ENCODE data around the gene BRSK2. TPM values are rescaled to one million over a fixed set of nuclear protein-coding genes. Genes with fewer than 3 reads are reported as not detected.
"Not testable (repeated sequence)": the region's sequence is repeated elsewhere in the genome, so short reads cannot be mapped to it uniquely, and the experiment has no call there.

The BRSK2 gene
- total and polyA plus RNA-seq, 5 donors: 0.61 to 2.3 (median 2.1) TPM

DNA sequence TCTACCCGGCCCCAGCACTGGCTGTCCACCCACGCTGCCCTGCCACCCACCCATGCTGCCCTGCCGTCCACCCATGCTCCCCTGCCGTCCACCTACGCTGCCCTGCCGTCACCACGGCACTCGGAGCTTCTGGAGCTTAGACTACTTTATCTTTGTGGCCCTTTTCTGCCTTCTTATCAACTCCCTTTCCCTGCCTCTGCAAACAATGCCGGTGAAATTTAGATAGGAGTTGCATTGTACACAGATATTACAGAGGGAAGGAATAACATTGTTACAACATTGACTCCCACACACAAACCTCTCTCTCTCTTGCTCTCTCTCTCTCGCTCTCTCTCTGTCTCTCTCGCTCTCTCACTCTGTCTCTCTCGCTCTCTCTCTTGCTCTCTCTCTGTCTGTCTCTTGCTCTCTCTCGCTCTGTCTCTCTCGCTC lies 33.7 kb upstream of the BRSK2 start:
- intact Hi-C loops (cut with DNase I): no loop called here
- Histone ChIP-seq H3K27ac (ENCODE audit: low read length) (no peak overlapping the region), H3K4me1 (ENCODE audit: control insufficient read depth, insufficient read depth, low read length) (no peaks in the 10 kb centered on the region), H3K27me3 (ENCODE audit: control insufficient read depth, insufficient read depth) (no peaks in the 10 kb centered on the region), H3K9me3 (ENCODE audit: control insufficient read depth, low read length) (no peaks in the 10 kb centered on the region), H3K4me3 (ENCODE audit: low read length) (no peak overlapping the region)
- ATAC-seq: no peak
- DNase-seq: no peak
- WGBS: 32% methylated on average over 14 of the region's 14 CpGs

DNA sequence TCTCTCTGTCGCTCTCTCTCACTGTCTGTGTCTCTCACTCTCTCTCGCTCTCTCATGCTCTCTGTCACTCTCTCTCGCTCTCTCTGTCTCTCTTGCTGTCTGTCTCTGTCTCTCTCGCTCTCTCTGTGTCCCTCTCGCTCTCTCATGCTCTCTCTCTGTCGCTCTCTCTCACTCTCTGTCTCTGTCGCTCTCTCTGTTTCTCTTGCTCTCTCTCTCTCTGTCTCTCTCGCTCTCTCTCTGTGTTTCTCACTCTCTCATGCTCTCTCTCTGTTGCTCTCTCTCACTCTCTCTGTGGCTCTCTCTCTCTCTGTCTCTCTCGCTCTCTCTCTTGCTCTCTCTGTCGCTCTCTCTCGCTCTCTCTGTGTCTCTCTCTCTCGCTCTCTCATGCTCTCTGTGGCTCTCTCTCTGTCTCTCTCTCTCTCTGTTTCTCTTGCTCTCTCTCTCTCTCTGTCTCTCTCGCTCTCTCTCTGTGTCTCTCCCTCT lies 33.2 kb upstream of the BRSK2 start:
- Histone ChIP-seq H3K4me3 (ENCODE audit: low read length) (no peak overlapping the region), H3K27ac (ENCODE audit: low read length) (no peak overlapping the region), H3K4me1 (ENCODE audit: control insufficient read depth, insufficient read depth, low read length) (no peaks in the 10 kb centered on the region), H3K27me3 (ENCODE audit: control insufficient read depth, insufficient read depth) (no peaks in the 10 kb centered on the region), H3K9me3 (ENCODE audit: control insufficient read depth, low read length) (no peaks in the 10 kb centered on the region)
- 85% methylated on average over 13 of the region's 13 CpGs for WGBS
- intact Hi-C loops (cut with DNase I): no loop called here
- no peak for ATAC-seq
- DNase-seq: no peak

DNA sequence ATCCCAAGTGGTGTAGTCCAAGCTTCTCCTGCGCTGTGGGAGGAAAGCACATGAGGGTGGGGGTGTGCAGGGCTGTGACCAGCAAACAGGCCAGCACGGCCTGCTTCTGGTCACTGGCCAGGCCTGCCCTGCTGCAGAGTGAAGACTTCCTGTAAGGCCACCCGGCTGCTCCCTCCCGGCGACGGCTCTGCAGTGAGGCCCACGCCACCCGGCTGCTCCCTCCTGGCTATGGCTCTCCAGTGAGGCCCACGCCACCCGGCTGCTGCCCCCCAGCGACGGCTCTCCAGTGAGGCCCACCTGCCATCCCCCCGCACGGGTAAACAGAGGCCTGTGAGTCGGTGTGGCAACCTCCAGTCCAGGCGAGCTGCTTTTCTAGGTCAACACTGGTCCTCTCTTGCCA lies 31.4 kb upstream of the BRSK2 start:
- intact Hi-C loops (cut with DNase I): no loop called here
- no peak overlapping the region for H3K4me3 ChIP-seq (ENCODE audit: low read length)
- 50% methylated on average over 16 of the region's 16 CpGs for WGBS
- no peak overlapping the region for H3K27ac ChIP-seq (ENCODE audit: low read length)
- H3K4me1 ChIP-seq (ENCODE audit: control insufficient read depth, insufficient read depth, low read length): no peaks in the 10 kb centered on the region
- H3K27me3 ChIP-seq (ENCODE audit: control insufficient read depth, insufficient read depth): no peaks in the 10 kb centered on the region
- DNase-seq (peak; percentile 55 to 83 (median 71)), ATAC-seq (peak; percentile 61 to 84)
- H3K9me3 ChIP-seq (ENCODE audit: control insufficient read depth, low read length): no peaks in the 10 kb centered on the region

DNA sequence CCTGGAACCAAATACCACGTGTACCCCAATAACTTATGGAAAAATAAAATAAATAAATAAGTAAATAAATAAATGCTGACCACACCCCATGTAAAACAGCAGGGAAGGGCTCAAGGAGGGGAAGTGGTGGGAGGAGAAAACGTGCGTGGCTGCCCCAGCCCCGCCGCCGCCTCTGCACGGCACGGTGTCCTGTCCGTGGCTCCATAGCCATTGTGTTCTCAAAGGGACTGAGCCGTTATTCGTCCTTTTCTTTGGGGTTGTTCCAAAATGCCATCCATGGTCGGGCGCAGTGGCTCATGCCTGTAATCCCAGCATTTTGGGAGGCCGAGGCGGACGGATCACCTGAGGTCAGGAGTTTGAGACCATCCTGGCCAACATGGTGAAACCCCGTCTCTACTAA lies 30.8 kb upstream of the BRSK2 start:
- H3K4me1 ChIP-seq (ENCODE audit: control insufficient read depth, insufficient read depth, low read length); H3K4me3 ChIP-seq (ENCODE audit: low read length); H3K27me3 ChIP-seq (ENCODE audit: control insufficient read depth, insufficient read depth); DNase-seq; H3K27ac ChIP-seq (ENCODE audit: low read length); H3K9me3 ChIP-seq (ENCODE audit: control insufficient read depth, low read length); intact Hi-C loops (cut with DNase I); ATAC-seq: not testable (repeated sequence)
- 90% methylated on average over 17 of the region's 17 CpGs for WGBS

DNA sequence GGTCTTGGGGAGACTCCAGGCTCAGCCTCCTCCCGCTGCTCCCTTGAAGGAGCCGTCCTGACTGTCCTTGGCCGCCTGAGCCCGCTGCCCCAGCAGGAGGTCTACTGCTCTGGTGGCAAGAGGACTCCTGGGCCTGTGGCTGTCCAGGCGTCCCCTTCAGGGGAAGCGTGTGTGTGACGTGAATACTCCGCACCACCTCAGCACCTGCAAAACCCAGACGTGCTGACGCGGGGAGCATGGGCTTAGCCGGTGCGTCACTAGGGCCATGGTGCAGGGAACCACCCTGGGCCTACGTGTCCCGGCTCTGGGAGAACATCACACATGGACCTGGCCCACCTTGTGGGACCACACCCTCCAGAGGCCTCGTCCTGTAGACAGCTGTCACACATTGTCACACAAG lies 30.2 kb upstream of the BRSK2 start:
- DNase-seq: peak in 1 of 3 donors; percentile 53

DNA sequence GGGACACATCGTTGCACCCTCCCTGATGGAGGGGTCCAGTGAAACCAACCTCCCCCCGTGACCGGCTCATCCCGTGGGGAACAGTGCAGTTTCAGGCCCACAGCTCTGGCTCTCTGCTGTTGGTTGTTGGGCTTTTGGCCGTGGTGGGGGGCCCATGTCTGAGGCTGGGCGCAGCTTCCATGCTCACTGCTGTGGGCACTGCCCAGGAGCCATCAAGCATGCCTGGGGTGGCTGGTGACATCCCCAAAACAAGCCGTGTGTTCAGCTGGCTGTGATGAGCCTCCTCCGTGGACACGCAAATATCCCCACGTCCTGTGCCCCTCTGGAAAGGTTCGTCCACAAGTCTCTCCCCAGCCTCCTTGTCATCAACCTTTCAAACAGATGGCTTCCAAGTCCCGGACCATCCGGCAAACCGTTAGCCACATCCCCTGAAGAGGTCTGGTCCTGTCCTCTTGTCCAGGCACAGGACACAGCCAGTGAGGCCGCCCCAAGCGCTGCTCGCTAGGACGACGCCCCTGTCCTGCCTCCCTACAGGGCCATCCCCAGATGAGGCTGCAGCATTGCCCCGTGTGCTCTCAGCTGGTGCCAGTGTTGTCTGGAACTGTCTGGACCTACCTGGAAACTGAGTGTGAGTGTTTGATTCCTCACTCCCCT lies 29.4 kb upstream of the BRSK2 start:
- WGBS: 88% methylated on average over 20 of the region's 20 CpGs
- Histone ChIP-seq H3K27ac (ENCODE audit: low read length) (no peak overlapping the region), H3K27me3 (ENCODE audit: control insufficient read depth, insufficient read depth) (no peaks in the 10 kb centered on the region), H3K9me3 (ENCODE audit: control insufficient read depth, low read length) (peaks cover 2% of the 10 kb centered on the region), H3K4me1 (ENCODE audit: control insufficient read depth, insufficient read depth, low read length) (no peaks in the 10 kb centered on the region), H3K4me3 (ENCODE audit: low read length) (no peak overlapping the region)
- intact Hi-C loops (cut with DNase I): no loop called here
- ATAC-seq (no peak), DNase-seq (peak in 1 of 3 donors; percentile 40)

More for the DNA sequence above, 30.2 kb upstream of the BRSK2 start:
- intact Hi-C loops (cut with DNase I): no loop called here
- Histone ChIP-seq H3K4me3 (ENCODE audit: low read length) (no peak overlapping the region), H3K27ac (ENCODE audit: low read length) (no peak overlapping the region), H3K27me3 (ENCODE audit: control insufficient read depth, insufficient read depth) (no peaks in the 10 kb centered on the region), H3K9me3 (ENCODE audit: control insufficient read depth, low read length) (peaks cover 2% of the 10 kb centered on the region), H3K4me1 (ENCODE audit: control insufficient read depth, insufficient read depth, low read length) (no peaks in the 10 kb centered on the region)
- ATAC-seq: peak in 1 of 2 donors; percentile 27
- whole genome bisulfite sequencing: 89% methylated on average over 16 of the region's 16 CpGs

DNA sequence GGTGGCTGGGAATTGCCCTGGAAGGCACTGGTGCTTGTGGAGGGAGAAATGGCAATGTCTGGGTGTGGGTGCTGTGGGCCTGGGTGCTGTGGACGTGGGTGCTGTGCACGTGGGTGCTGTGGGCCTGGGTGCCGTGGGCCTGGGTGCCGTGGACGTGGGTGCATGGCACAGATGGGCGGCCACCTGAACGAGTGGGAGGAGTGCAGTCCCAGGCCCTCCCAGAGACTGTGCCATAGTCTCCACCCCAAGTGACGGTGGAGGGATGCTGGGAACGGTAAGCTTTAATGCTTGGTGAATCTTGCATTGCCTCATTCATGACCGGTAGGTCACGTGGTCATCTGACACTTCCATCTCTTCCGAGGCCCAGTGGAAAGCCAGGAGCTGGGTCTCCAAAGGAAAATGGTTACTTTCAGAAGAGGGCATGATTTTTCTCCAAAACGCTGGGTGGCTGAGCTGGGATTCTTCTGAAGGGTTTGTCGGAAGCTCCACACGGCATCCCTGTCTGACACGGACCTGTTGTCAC lies 28.8 kb upstream of the BRSK2 start:
- peak in 1 of 3 donors; percentile 13 for DNase-seq
- intact Hi-C loops (cut with DNase I): no loop called here

DNA sequence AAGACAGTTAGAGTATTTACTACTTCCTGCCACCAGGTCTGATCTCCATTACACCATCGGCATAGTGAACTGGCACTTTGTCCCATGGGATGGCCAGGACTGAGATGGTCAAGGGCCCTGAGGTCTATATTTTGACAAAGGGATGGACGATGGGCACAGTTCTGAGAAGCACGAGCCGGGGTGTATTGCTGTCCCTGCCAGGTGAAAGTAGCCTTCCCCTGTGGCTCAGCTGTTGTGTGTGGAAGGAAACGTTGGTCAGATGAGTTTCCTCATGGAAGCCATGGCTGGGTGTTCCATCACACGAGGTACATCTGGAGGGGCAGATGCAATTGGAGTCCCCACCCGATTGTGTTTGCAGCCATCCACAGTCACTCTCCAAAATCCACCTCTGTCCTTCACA lies 27.9 kb upstream of the BRSK2 start:
- Histone ChIP-seq H3K27me3 (ENCODE audit: control insufficient read depth, insufficient read depth) (no peaks in the 10 kb centered on the region), H3K27ac (ENCODE audit: low read length) (no peak overlapping the region), H3K4me1 (ENCODE audit: control insufficient read depth, insufficient read depth, low read length) (no peaks in the 10 kb centered on the region), H3K9me3 (ENCODE audit: control insufficient read depth, low read length) (peaks cover 4% of the 10 kb centered on the region), H3K4me3 (ENCODE audit: low read length) (no peak overlapping the region)
- DNase-seq (no peak), ATAC-seq (no peak)
- 75% methylated on average over 7 of the region's 7 CpGs for WGBS
- intact Hi-C loops (cut with DNase I): no loop called here

More for the DNA sequence above, 28.8 kb upstream of the BRSK2 start:
- 84% methylated on average over 16 of the region's 16 CpGs for WGBS
- Histone ChIP-seq H3K27ac (ENCODE audit: low read length) (no peak overlapping the region), H3K4me3 (ENCODE audit: low read length) (no peak overlapping the region), H3K27me3 (ENCODE audit: control insufficient read depth, insufficient read depth) (no peaks in the 10 kb centered on the region), H3K9me3 (ENCODE audit: control insufficient read depth, low read length) (peaks cover 3% of the 10 kb centered on the region), H3K4me1 (ENCODE audit: control insufficient read depth, insufficient read depth, low read length) (no peaks in the 10 kb centered on the region)
- ATAC-seq: no peak

DNA sequence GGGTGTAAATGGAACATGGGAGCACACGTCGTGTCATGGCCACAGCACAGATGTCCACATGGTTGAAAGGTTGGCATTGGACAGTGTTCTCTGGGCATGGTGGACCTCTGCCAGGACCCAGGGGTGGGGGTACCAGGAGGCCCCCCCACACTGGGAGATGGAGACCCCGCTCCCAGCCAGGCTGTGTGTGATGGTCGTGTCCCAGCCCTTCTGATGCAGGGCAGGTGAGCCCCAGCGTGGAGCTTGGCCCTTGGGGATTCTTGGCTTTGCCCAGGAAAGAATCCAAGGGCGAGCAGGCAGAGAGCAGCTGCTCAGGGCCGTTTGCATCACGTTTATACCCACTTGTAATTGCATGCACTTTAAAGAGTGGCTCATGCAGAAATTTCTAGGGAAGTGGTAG lies 22.0 kb upstream of the BRSK2 start:
- intact Hi-C loops (cut with DNase I): no loop called here
- no peak overlapping the region for H3K4me3 ChIP-seq (ENCODE audit: low read length)
- peaks cover 4% of the 10 kb centered on the region for H3K9me3 ChIP-seq (ENCODE audit: control insufficient read depth, low read length)
- ATAC-seq (no peak), DNase-seq (no peak)
- H3K27ac ChIP-seq (ENCODE audit: low read length): no peak overlapping the region
- 76% methylated on average over 8 of the region's 8 CpGs for WGBS
- H3K27me3 ChIP-seq (ENCODE audit: control insufficient read depth, insufficient read depth): no peaks in the 10 kb centered on the region
- H3K4me1 ChIP-seq (ENCODE audit: control insufficient read depth, insufficient read depth, low read length): no peaks in the 10 kb centered on the region

DNA sequence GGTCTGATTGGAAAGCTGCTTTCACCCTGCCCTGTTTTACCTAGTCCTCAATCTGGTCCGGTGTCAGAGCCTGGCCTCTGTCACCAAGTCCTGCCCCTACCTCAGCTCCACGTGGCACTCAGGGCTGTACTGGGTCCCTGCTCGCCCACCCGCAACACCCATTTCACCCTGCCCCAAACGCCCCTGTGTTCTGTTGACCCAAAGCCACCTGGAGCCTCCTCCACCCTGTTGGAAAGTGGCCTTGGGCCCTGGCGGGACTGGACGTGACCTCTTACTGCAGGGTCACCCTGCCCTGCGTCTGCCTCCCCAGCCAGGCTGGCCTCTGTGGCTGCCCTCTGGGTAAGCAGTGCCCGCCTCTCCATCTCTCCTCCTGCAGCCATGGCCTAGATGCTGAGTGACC lies 21.5 kb upstream of the BRSK2 start:
- DNase-seq: no peak
- Histone ChIP-seq H3K27me3 (ENCODE audit: control insufficient read depth, insufficient read depth) (no peaks in the 10 kb centered on the region), H3K4me1 (ENCODE audit: control insufficient read depth, insufficient read depth, low read length) (no peaks in the 10 kb centered on the region), H3K27ac (ENCODE audit: low read length) (no peak overlapping the region), H3K4me3 (ENCODE audit: low read length) (no peak overlapping the region), H3K9me3 (ENCODE audit: control insufficient read depth, low read length) (peaks cover 4% of the 10 kb centered on the region)
- WGBS: 82% methylated on average over 9 of the region's 9 CpGs
- ATAC-seq: no peak
- intact Hi-C loops (cut with DNase I): no loop called here

DNA sequence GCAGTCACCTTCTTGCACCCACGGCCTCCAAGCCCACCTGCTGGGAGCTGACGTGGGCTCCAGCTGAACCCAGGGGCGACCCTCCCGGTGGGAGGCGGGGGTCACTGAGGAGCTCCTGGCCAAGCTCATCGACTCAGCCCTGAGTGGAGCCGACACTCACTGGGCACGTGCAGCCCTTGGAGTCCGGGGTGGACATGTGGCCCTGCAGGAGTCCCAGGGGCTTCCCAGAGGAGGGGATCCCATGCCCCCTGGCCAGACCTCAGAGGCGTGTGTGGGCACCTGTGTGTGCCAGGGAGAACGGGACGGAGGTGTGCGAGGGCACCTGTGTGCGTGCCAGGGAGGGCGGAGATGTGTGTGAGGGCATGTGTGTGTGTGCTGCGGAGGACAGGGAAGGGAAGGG lies 20.8 kb upstream of the BRSK2 start:
- intact Hi-C loops (cut with DNase I): no loop called here

More for the DNA sequence above, 20.8 kb upstream of the BRSK2 start:
- no peak overlapping the region for H3K27ac ChIP-seq (ENCODE audit: low read length)
- peaks cover 4% of the 10 kb centered on the region for H3K9me3 ChIP-seq (ENCODE audit: control insufficient read depth, low read length)
- no peak overlapping the region for H3K4me3 ChIP-seq (ENCODE audit: low read length)
- H3K4me1 ChIP-seq (ENCODE audit: control insufficient read depth, insufficient read depth, low read length): no peaks in the 10 kb centered on the region
- ATAC-seq: no peak
- no peaks in the 10 kb centered on the region for H3K27me3 ChIP-seq (ENCODE audit: control insufficient read depth, insufficient read depth)
- peak in 1 of 3 donors; percentile 40 for DNase-seq
- 86% methylated on average over 16 of the region's 16 CpGs for WGBS

Measured in right cardiac atrium (tissue), 5 donors.